Esophagus (tissue), 2 donors: Measurements from ENCODE around the gene HS3ST4. TPM values are rescaled to one million over a fixed set of nuclear protein-coding genes. Genes with fewer than 3 reads are reported as not detected.

Experiments used
- H3K27ac ChIP-seq, 2 donors: one replicate each; pipeline ENCODE4 v1.5.1; 2013; ENCODE audit warnings: low read depth in 2 of 2, mild to moderate bottlenecking in 2 of 2, inconsistent platforms in 1 of 2, low read length in 1 of 2, moderate library complexity in 1 of 2
- H3K27me3 ChIP-seq, 2 donors: one replicate each; pipeline ENCODE4 v1.6.1; 2013; ENCODE audit warnings: low read length in 2 of 2, control low read depth in 1 of 2, mild to moderate bottlenecking in 1 of 2; ENCODE audit not compliant: insufficient read depth in 2 of 2, control insufficient read depth in 1 of 2
- H3K36me3 ChIP-seq, 2 donors: one replicate each; pipeline ENCODE4 v1.6.1; 2013; ENCODE audit warnings: low read length in 1 of 2; ENCODE audit not compliant: control insufficient read depth in 2 of 2, insufficient read depth in 2 of 2
- H3K4me1 ChIP-seq, 2 donors: one replicate each; pipeline ENCODE4 v1.6.1; 2013; ENCODE audit warnings: low read length in 1 of 2; ENCODE audit not compliant: control insufficient read depth in 2 of 2, insufficient read depth in 2 of 2
- H3K4me3 ChIP-seq, 2 donors: one replicate each; pipeline ENCODE4 v1.5.1; 2013; ENCODE audit warnings: low read length in 2 of 2, mild to moderate bottlenecking in 2 of 2, low read depth in 1 of 2, moderate library complexity in 1 of 2
- H3K9me3 ChIP-seq, 2 donors: one replicate each; pipeline ENCODE4 v1.6.1; 2013; ENCODE audit warnings: mild to moderate bottlenecking in 2 of 2, low read depth in 1 of 2, low read length in 1 of 2, moderate library complexity in 1 of 2; ENCODE audit not compliant: control insufficient read depth in 2 of 2, insufficient read depth in 1 of 2
- WGBS, 2 donors: extraction: QIAGEN DNeasy Blood & Tissue Kit; methylation state at CpG; one replicate each; pipeline ENCODE4 v1.1.7; 2013; 5-methylcytosine and 5-hydroxymethylcytosine counted together
- polyA plus RNA-seq, 2 donors: library from polyadenylated mRNA; stranded (reverse); fragments of 200-250 nt; gene quantifications; one replicate each; pipeline ENCODE4 v1.2.3, GENCODE V29; 2013
- donor health status: healthy with polysubstance abuse.
- donor health status: Bipolar disorder and iron deficiency.

The HS3ST4 gene
- polyA plus RNA-seq, 2 donors = 0.08 to 0.16 TPM

GRCh38 chr16:25835126-25835525 lies 143.4 kb downstream of the HS3ST4 start:
- no peak overlapping the region for H3K27ac ChIP-seq
- no peaks in the 10 kb centered on the region for H3K9me3 ChIP-seq
- no peaks in the 10 kb centered on the region for H3K4me1 ChIP-seq
- H3K36me3 ChIP-seq = no peaks in the 10 kb centered on the region
- H3K27me3 ChIP-seq = no peaks in the 10 kb centered on the region
- H3K4me3 ChIP-seq = no peak overlapping the region
- WGBS, 2 donors = 30 to 32% methylated on average over 2 of the region's 2 CpGs

DNA sequence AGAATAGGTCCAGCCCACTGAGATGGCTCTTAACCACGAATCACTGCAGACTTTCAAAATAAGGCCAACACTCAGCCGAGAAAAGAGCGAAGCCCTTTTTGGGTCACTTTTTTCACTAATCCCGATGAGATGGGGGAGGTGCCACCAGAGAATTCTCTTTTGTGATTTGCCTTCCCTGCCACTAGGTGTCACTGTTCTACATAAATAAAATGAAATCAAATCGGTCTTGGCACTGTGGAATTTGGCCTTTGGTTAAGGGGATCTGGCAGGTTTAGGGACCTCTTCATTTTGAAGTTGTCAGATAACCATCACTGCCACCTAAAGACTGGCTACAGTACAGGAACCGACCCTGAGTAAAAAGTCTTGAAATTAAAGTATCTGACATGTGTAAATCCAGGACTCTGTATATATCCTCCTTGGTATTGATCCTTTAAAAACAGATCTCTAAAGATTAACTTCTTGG lies 147.0 kb downstream of the HS3ST4 start:
- Histone ChIP-seq H3K4me3 (no peak overlapping the region), H3K27ac (no peak overlapping the region), H3K27me3 (no peaks in the 10 kb centered on the region), H3K4me1 (no peaks in the 10 kb centered on the region), H3K9me3 (no peaks in the 10 kb centered on the region), H3K36me3 (no peaks in the 10 kb centered on the region)
- 4 to 5% methylated on average over 6 of the region's 6 CpGs for WGBS, 2 donors

GRCh38 chr16:25841761-25842160 lies 150.0 kb downstream of the HS3ST4 start:
- no peaks in the 10 kb centered on the region for H3K9me3 ChIP-seq
- WGBS, 2 donors = 72 to 81% methylated on average over 3 of the region's 3 CpGs
- no peak overlapping the region for H3K27ac ChIP-seq
- H3K4me3 ChIP-seq = no peak overlapping the region
- H3K4me1 ChIP-seq = no peaks in the 10 kb centered on the region
- no peaks in the 10 kb centered on the region for H3K27me3 ChIP-seq
- no peaks in the 10 kb centered on the region for H3K36me3 ChIP-seq

DNA sequence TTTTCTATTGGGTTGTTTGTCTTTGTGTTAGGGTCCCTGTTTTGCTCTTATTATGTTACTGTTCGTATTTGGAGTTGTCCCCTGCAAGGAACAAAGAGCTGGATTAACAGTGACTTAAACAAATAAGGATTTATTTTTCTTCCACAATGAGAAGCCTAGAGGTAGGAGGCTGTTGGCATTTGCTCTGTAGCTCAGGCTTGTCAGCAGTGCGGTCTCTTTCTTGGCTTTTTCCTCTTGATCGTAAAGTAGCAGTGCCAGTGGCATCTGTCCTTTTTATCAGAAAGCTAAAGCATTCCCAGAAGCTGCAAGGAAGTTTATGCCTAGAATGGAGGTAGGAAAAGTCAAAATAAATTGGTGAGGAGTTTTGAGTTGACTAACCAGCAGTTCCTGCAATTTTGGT lies 154.1 kb downstream of the HS3ST4 start:
- WGBS, 2 donors = 40 to 50% methylated on average over 3 of the region's 3 CpGs
- no peaks in the 10 kb centered on the region for H3K36me3 ChIP-seq
- no peak overlapping the region for H3K27ac ChIP-seq
- no peaks in the 10 kb centered on the region for H3K4me1 ChIP-seq
- no peak overlapping the region for H3K4me3 ChIP-seq
- no peaks in the 10 kb centered on the region for H3K9me3 ChIP-seq
- H3K27me3 ChIP-seq = no peaks in the 10 kb centered on the region

GRCh38 chr16:25854141-25854540 lies 162.4 kb downstream of the HS3ST4 start:
- no peak overlapping the region for H3K27ac ChIP-seq
- no peak overlapping the region for H3K4me3 ChIP-seq
- no peaks in the 10 kb centered on the region for H3K9me3 ChIP-seq
- H3K4me1 ChIP-seq = no peaks in the 10 kb centered on the region
- no peaks in the 10 kb centered on the region for H3K27me3 ChIP-seq
- 41 to 44% methylated on average over 6 of the region's 6 CpGs for WGBS, 2 donors
- no peaks in the 10 kb centered on the region for H3K36me3 ChIP-seq

- WGBS, 2 donors = 3 to 11% methylated on average over 1 of the region's 1 CpG
- H3K27ac ChIP-seq = no peak overlapping the region
- no peaks in the 10 kb centered on the region for H3K9me3 ChIP-seq
- H3K27me3 ChIP-seq = no peaks in the 10 kb centered on the region
- H3K36me3 ChIP-seq = no peaks in the 10 kb centered on the region
- H3K4me3 ChIP-seq = no peak overlapping the region
- H3K4me1 ChIP-seq = no peaks in the 10 kb centered on the region
Observed at GRCh38 chr16:25855063-25855462, 163.3 kb downstream of the HS3ST4 start.

- no peaks in the 10 kb centered on the region for H3K4me1 ChIP-seq
- H3K27me3 ChIP-seq = no peaks in the 10 kb centered on the region
- H3K36me3 ChIP-seq = no peaks in the 10 kb centered on the region
- WGBS, 2 donors = 25 to 36% methylated on average over 2 of the region's 2 CpGs
- no peak overlapping the region for H3K4me3 ChIP-seq
- no peaks in the 10 kb centered on the region for H3K9me3 ChIP-seq
- H3K27ac ChIP-seq = no peak overlapping the region
Observed at GRCh38 chr16:25855818-25856217, 164.1 kb downstream of the HS3ST4 start.

DNA sequence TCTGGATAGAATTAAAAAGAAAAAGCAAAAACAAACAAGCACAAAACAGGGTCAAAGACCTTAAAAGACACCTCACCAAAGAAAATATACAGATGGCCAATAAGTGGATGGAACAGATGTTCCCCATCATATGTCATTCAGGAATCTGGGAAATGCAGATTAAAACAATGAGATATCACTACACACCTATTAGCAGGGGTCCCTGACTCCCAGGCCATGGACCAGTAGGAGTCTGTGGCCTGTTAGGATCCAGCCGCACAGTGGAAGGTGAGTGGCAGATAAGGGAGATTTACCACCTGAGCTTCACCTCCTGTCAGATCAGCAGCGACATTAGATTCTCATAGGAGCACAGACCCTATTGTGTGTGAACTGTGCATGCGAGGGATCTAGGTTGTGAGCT lies 167.9 kb downstream of the HS3ST4 start:
- H3K9me3 ChIP-seq = peaks cover 0 to 2% of the 10 kb centered on the region in 2 donors
- 63 to 66% methylated on average over 3 of the region's 3 CpGs for WGBS, 2 donors

DNA sequence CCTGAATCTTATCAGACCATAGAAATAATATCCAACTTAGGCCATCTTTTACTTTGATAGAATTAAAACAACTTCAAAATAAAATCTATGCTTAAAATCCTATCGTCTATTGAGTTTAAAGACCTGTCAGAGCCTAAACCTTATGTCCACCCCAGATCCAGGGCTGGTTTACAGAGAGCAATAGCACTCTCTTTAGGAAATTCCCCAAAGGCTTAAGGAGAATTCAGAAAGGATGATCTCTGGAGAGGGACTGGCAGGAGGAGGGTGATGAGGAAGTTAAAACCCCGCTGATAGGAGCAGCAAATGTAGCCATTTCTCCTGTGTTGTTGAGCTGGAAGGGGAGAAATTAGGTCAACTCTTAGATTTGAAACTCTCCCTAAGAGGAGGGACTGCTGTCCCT lies 175.3 kb downstream of the HS3ST4 start:
- no peaks in the 10 kb centered on the region for H3K4me1 ChIP-seq
- 63 to 66% methylated on average over 2 of the region's 2 CpGs for WGBS, 2 donors
- no peaks in the 10 kb centered on the region for H3K36me3 ChIP-seq
- no peak overlapping the region for H3K4me3 ChIP-seq
- H3K27me3 ChIP-seq = no peaks in the 10 kb centered on the region
- H3K9me3 ChIP-seq = peaks cover 0 to 4% of the 10 kb centered on the region in 2 donors
- H3K27ac ChIP-seq = no peak overlapping the region

More for the DNA sequence above, 167.9 kb downstream of the HS3ST4 start:
- Histone ChIP-seq H3K4me3 (no peak overlapping the region), H3K27me3 (no peaks in the 10 kb centered on the region), H3K4me1 (no peaks in the 10 kb centered on the region), H3K36me3 (no peaks in the 10 kb centered on the region), H3K27ac (no peak overlapping the region)

DNA sequence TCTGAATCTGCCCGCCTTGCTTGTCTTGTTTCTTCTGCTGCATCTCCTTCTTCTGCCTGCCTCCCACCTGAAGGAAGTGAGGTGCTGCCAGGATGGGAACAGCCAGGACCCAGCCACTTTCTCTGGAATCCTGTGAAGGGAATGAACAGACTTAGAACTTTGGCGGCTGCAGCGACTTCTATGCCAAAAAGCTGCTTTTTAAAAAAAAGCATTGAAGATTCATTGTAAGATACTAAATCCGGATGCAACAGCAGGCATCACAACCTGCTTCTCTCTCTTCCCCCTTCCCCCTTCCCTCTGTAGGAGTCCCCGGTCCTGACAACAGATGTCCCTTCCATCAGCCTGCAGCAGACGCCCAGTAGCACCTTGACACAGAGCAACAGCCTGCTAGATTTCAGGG lies 176.3 kb downstream of the HS3ST4 start:
- Histone ChIP-seq H3K4me3 (no peak overlapping the region), H3K27me3 (no peaks in the 10 kb centered on the region)

More for the DNA sequence above, 176.3 kb downstream of the HS3ST4 start:
- Histone ChIP-seq H3K36me3 (no peaks in the 10 kb centered on the region), H3K27ac (no peak overlapping the region), H3K4me1 (no peaks in the 10 kb centered on the region), H3K9me3 (peaks cover 0 to 4% of the 10 kb centered on the region in 2 donors)
- 44 to 48% methylated on average over 6 of the region's 6 CpGs for whole genome bisulfite sequencing, 2 donors
